GM18870 (cell line): ENCODE measurements around the gene LILRB5.
"Not testable (repeated sequence)": the region's sequence is repeated elsewhere in the genome, so short reads cannot be mapped to it uniquely, and the experiment has no call there.

ENCODE experiments used
- ATAC-seq: cut with Tn5 transposase; IDR thresholded peaks from one replicate; pipeline ENCODE4 v1.9.1; 2021; ENCODE audit warnings: moderate library complexity; ENCODE audit not compliant: unreplicated experiment

Gene LILRB5

DNA sequence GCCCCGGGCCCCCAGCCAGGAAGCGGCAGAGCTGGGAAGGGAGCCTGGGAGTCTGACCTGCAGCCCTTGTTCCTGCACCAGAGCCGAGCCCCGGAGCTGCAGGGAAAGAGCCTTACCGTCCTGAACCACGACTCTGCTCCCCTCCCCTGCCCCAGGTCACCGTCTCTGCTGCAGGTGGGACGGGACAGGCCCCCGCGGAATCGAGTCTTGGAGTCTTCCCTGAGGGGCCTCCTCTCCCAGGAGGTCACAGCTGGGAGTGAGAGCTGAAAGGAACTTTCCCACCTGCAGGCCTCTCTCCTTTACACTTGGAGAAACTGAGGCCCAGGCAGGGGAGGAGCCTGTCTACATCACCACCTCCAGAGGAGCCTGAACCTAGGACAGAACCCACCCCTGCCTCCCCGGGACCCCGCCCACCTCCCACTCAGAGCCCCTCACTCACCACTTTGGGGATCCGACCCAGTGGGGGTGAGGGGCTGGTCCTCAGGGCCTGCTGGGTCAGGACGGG lies 20.1 kb upstream of the LILRB5 start:
- ATAC-seq: not testable (repeated sequence)

- ATAC-seq: no peak
Measured at GRCh38 chr19:54275951-54276350, 18.9 kb upstream of the LILRB5 start.

- ATAC-seq: not testable (repeated sequence)
Measured at GRCh38 chr19:54274516-54274915, 17.4 kb upstream of the LILRB5 start.

DNA sequence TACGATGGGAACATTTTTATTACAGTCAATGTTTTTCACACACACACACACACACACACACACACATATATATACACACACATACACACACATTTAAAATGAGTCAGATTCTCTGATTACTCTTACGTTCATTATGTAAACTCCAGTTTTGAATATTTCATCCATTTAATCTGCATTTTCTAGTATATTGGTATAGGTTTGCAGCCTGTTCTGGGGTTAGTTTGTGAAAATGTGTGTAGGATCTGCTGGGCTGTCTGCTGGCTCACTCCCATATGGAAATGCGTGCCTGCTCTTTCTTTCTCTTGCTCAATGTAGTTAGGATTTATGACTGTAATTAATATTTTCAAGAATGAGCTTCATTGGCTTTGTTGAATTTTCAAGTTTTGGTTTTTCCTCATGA lies 16.7 kb upstream of the LILRB5 start:
- no peak for ATAC-seq

- ATAC-seq: not testable (repeated sequence)
Measured at GRCh38 chr19:54272181-54272580, 15.1 kb upstream of the LILRB5 start.

- ATAC-seq: not testable (repeated sequence)
Measured at GRCh38 chr19:54271587-54271986, 14.5 kb upstream of the LILRB5 start.

GRCh38 chr19:54271106-54271505 lies 14.0 kb upstream of the LILRB5 start:
- ATAC-seq: no peak

DNA sequence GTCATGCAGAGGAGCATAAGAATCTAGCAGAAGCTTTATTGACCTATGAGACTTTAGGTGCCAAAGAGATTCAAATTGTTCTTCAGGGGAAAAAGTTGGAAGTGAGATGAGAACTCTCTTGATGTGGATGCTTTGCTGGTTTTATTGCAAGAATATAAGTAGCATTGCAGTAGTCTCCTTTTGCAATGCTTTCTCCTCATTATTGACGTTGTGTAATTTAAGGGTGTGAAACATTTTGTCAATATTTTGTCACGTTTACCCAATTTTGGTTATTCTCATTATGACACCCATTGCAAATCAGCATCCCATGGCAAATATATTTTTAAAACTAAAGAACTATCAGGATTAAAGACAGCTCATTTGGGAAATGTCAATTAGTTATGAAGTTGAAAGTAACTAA lies 11.9 kb upstream of the LILRB5 start:
- no peak for ATAC-seq

DNA sequence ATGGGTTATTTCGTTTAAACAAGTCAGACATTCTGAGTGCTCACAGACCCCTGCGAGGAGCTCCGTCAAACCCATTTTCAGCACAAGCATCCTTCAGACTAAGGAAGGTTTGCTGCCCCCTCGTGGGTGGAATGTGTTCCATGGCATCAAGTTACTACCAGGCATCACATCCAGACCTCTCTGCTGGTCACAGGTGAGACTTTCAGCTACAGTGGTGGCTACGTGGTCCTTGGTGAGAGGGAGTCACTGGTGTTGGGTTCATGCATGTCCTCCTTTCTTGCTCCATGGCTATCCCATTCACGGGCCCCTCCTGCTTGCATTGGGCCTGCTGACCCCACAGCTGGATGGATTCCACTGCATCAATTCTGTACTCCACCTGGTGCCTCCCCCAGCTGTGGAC lies 9.1 kb upstream of the LILRB5 start:
- ATAC-seq: no peak

- ATAC-seq: no peak
Measured at GRCh38 chr19:54262470-54262869, 5.4 kb upstream of the LILRB5 start.

GRCh38 chr19:54262066-54262465 lies 5.0 kb upstream of the LILRB5 start:
- no peak for ATAC-seq

DNA sequence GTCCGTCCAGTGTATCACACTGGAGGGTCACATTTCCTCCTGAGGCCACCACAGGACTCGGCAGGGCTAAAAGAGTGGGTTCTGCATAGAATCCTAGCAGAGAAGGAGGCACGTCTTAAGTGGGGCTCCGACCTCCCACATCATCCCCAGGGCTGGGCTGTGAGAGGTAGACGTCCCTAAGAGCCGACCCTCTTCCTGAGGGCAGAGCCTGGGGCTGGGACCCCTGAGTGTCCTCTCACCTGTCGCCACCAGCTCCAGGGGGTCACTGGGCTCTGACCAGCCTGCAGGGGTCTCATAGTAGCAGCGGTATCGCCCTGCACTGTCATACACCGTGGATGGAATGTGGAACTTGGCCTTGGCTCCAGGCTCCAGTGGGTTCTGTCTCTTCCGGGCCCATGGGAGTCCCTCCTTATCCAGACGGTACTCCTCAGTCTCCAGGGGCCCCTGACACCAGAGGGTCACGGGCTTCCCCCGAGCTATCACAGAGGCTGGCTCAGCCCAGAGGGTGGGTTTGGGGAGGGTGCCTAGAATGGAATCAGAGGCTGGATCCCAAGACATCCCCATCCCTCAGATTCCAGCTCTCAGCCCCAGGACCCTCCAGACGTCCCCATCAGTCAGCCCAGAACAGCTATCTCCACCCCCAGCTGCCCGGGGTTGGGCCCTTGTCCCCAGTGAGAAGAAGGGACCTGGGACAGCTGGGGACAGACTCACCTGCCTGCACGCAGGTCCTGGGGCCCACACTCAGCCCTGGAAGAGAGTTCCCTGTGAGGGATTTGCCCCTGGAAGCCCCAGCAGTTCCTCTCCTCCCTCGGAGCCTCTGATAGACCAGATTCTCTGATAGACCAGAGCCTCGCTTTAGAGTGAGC lies 590 bp downstream of the LILRB5 start:
- no peak for ATAC-seq

DNA sequence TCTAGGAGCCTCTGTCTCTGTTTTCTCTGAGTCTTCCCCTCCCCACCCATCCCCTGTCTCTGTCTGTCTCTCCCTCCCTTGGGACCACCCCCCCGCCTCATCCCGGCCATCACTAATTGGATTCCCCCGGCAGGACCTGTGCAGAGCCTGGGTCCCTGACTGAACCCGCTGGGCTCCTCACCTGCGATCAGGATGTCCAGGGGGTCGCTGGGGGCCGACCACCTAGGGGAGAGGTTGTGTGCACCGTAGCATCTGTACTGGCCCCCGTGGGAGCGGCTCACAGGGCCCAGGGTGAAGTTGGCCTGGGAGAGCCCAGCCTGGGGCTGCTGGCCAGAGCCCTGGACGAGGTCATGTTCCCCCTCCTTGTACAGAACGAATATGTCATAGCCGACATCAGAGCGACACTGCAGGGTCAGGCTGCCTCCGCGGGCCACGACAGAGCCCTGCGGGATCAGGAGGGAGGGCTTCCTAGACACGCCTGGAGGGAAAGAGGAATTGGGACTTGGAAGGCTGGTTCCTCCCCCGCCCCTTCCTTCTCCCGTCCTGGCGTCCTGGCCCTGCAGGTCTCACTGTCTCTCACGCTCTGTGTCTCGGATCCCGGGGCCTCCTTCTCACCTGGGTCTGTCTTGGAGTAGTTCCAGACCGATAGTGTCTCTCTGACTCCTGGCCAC lies 1.8 kb downstream of the LILRB5 start:
- no peak for ATAC-seq

DNA sequence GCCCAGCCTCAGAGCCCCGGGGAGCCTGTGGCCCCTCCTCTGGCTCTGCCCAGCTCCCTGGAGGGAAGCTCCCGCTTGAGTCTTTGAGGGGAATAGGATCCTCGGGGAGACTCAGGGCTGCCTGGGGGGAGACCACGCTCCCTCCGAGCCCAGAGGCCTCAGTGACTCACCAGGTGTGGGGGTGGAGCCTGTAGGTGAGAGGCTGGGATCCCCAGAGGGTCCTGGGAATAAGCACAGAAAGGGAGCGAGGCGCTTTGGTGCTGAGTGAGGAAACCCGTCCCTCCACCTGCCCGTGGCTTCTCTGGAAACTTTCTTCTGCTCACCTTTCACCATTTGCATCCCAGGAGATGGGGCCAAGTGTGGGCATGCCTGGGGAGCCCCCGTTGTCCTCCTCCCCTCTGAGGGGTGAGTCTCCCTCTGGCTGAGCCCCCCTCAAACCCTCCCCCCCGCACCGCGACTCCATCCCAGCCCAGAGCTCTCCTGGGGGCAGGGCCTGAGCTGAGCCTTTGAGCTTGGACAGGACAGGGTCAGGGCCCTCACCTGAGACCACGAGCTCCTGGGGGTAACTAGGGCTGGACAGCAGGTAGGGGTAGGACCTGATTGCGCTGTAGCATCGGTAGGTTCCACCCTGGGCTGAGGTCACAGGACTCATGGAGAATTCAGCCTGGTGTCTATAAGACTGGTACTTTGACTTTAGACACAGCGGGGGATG lies 2.7 kb downstream of the LILRB5 start:
- no peak for ATAC-seq

DNA sequence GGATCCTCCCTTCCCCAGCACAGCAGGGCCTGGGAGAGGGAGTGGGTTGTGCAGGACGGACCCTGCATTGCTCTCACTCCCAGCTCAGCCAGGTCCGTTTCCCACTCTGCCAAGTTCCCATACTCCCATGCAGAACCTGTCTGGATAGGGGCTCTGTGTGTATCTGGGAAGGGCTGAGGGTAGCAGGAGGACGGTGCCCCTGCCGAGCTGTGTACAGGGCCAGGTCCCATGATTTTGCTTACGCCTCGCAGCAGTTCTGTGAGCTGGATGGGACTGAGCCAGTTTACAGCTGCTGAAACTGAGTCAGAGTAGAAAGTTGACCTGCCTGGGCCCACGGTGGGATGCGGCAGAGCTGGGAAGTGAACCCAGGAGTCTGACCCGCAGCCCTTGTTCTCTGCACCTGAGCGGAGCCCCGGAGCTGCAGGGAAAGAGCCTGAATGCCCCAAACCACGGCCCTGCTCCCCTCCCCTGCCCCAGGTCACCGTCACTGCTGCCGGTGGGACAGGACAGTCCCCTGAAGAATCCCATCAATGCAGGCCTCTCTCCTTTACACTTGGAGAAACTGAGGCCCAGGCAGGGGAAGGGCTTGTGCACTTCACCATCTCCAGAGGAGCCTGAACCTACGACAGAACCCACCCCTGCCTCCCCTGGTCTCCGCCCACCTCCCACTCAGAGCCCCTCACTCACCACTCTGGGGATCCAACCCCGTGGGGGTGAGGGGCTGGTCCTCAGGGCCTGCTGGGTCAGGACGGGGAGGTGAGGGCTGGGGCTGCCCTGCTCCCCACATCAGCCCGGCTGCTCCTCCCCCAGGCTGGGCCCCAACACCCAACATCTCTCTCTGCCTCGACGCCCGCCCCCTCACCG lies 3.5 kb downstream of the LILRB5 start:
- no peak for ATAC-seq

DNA sequence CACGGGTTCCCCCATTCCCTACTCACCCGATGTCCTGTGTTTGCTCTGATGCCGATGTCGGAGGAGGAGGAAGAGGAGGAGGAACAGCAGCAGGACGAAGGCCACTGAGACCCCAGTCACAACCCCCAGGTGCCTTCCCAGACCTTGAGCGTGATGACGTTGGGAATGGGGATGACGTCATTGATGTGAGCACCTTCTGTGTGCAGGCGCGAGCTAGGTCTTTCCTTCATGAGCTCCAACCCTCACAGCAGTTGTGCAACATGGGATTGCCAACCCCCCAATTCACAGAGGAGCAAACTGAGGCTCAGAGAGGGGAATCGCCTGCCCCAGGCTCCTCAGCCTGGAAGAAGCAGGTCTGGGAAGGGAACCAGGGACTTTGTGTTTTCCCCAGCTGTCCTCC lies 4.2 kb downstream of the LILRB5 start:
- ATAC-seq: no peak

DNA sequence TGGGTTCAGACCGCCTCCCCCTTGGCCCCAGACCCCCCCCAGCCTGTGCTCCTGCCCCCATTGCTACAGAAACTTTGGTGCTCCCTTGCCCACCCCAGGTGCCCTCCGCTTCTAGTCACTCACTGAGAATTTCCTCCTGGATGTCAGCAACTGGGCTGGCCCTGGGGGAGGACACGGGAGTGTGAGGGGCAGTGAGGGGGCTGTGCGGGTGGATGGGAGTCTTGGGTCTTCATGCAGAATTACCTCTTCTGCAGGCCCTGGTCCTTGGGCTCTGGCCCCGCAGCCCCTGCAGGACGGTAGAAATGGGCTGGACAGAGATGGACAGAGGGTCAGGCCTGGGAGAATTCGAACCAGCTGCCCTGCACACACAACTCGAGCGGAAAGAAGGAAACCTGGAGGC lies 4.8 kb downstream of the LILRB5 start:
- ATAC-seq: no peak

DNA sequence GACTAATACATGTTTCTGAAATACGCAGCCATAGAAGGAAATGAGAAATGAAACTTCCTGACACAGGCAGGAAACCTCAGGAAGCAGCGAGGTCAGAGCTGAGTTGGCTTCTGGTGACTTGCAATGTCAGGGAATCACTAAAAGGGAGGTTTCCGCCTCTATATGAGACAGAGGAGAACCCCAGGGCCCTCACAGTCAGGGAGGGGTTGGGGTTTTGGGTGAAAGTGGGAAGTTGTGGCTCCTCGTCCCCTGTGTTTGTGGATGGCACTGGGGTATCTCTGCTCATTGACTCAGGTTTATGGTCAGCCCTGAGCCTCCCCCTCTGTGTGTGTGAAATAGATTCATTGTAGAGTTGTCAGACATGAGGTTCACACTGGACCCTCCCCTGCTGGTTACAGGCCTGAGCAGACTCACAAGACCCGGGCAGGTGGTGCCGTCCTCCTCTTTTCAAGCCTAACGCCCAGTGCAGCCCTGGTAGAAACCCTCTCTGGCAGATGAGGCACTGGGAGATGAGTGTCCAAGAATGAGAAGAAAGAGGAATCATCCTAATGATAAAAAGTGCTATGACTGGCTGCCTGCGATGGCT lies 9.0 kb downstream of the LILRB5 start:
- ATAC-seq: no peak

- no peak for ATAC-seq
Measured at GRCh38 chr19:54247106-54247930, 9.8 kb downstream of the LILRB5 start.
